ENCODE results near the gene RPS6KB2. TPM values are rescaled to one million over a fixed set of nuclear protein-coding genes. Genes with fewer than 3 reads are reported as not detected.
A peak's percentile ranks its signal among the peaks of the same experiment; 100 is the strongest.

The RPS6KB2 gene
- total RNA-seq, 2 donors from 2014 or later = 64.3 to 68.8 TPM

DNA sequence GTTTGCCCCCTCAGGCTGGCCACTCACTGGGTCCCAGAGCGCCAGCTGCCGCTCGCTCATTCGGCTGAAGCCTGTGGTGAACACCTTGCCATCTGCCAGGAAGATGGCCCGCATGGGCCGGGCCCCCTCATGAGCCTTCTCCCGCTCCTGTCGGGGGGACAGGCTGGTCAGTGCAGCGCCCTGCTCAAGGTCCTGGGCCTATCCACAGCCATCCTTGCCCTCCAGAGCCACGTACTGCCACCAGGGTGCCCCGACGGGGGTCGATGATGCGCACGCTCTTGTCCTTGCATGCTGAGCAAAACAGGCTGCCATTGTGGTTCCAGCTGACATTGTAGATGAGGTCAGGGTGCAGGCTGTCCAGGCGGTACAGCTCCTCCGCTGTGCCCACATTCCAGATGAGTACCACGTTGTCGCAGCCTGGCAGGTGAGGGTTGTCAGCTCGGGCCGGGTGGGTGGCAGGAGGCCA, 12.8 kb downstream of the RPS6KB2 start:
- DNase-seq (ENCODE audit: low spot score in 2 of 2) = no peak
- Mint-ChIP-seq H3K9me3 (no peaks in the 10 kb centered on the region), H3K36me3 (peaks cover 33 to 36% of the 10 kb centered on the region in 2 donors), H3K27ac (peak overlapping the region; percentile 68 to 90)
- no peak for ATAC-seq

DNA sequence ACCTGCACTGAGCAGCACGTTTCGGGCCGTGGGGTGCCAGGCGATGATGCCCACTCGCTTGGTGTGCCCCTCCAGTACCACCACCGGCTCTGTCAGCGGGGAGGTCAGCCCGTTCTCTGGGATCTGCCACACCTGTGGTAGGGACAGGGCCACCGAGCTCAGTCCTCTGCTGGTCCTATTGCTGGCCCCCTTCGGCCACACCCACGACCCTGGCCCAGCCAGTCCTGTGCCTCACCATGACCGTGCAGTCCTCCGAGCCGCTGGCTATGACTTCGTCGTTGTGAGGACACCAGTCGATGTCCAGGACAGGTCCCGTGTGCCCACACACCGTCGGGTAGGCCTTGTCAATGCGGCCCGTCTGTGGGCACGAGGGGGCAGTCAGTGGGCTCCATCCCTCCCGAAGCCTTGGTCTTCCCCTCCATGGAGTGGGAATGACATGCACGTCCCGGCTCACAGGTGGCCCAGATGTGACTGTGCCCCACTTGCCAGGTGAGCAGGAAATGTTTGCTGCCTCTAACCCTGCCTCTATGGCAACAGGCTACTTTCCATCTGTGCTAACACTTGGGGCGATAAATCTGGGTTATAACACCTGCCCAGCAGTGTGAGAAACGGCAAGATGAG, 13.5 kb downstream of the RPS6KB2 start:
- ATAC-seq (no peak), DNase-seq (ENCODE audit: low spot score in 2 of 2) (no peak)
- H3K27ac Mint-ChIP-seq = peak overlapping the region; percentile 65 to 90
- peaks cover 28 to 30% of the 10 kb centered on the region in 2 donors for H3K36me3 Mint-ChIP-seq
- H3K9me3 Mint-ChIP-seq = no peaks in the 10 kb centered on the region

DNA sequence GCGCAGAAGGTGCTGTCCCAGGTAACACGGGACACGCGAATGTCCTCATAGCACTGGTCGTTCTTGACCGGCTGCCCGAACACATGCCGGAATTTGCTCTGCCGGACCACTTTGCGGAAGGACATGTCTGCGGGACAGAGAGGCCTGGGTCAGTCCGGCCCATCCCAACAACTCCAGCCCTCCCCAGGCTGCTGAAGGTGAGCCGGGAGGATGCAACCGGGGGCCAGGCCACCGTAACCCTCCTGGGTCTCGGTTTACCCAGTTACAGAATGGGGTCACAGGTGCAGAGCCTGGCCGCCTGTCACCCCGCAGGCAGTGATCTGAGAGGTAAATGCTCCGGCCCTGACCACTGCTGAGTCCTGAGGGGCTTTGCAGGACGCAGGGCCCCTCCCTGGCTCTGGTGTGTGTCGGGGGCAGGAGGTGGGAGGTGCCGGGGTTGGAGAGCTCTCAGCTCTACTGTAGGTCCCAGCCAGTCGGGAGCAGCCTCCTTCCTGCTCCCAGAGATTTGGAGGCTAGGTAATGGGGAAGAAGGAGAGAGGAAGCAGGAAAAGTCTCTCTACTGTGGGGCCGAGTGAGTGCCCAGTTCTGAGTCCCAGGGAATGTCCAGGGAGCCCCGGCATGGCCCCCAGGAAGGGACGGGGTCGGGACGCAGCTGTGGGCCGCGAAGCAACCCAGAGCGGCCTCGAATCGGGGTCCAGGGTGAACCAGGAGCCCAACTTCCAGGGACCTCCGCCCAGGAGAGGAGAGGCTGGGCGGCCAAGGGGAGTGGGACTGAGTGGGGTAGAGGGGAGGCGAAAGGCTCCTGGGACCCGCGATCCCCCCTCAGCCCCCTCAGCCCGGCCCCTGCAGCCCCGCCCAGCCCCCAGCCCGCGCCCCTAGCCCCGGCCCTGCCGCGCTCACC, 14.5 kb downstream of the RPS6KB2 start:
- ATAC-seq (no peak), DNase-seq (ENCODE audit: low spot score in 2 of 2) (no peak)
- peak overlapping the region; percentile 65 to 90 for H3K27ac Mint-ChIP-seq
- H3K36me3 Mint-ChIP-seq = peaks cover 22 to 25% of the 10 kb centered on the region in 2 donors
- H3K9me3 Mint-ChIP-seq = no peaks in the 10 kb centered on the region

DNA sequence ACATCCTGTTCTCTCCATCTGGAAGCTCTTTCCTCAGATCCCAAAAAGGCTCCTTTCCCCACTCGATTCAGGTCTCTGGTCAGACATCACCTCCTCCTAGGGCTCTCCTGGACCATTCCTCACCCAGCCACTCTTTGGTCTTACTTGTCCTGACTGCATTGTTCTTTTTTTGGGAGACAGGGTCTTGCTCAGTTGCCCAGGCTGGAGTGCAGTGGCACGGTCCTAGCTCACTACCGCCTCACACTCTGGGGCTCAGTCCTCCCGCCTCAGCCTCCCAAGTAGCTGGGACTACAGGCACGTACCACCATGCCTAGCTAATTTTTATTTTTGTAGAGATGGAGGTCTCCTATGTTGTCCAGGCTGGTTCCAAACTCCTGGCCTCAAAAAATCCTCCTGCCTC, 17.2 kb downstream of the RPS6KB2 start:
- Mint-ChIP-seq H3K9me3 (no peaks in the 10 kb centered on the region), H3K27ac (peak overlapping the region in 1 of 2 donors; percentile 45), H3K36me3 (no peaks in the 10 kb centered on the region)
- DNase-seq (ENCODE audit: low spot score in 2 of 2) (no peak), ATAC-seq (no peak)

DNA sequence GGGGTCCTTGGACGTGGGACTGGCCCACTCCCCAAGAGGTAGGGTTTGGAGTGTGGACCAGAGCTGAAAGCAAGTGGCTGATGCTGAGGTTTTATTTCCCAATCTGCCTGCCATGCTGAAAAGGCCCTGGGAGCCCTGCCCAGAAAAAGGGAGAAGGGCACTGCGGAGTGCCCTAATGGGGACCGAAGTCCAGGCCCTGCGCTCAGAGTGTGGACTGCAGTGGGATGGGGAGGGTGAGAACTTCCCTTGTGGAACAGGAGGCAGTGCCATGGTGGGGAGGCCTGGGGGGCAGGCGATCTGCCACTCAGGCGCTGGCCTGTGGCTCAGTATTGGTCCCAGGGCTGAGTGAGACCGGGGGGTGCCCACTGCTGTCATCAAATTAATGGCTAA, 19.9 kb downstream of the RPS6KB2 start:
- DNase-seq (ENCODE audit: low spot score in 2 of 2) = no peak
- no peak for ATAC-seq
- Mint-ChIP-seq H3K27ac (no peak overlapping the region), H3K9me3 (no peaks in the 10 kb centered on the region), H3K36me3 (no peaks in the 10 kb centered on the region)

DNA sequence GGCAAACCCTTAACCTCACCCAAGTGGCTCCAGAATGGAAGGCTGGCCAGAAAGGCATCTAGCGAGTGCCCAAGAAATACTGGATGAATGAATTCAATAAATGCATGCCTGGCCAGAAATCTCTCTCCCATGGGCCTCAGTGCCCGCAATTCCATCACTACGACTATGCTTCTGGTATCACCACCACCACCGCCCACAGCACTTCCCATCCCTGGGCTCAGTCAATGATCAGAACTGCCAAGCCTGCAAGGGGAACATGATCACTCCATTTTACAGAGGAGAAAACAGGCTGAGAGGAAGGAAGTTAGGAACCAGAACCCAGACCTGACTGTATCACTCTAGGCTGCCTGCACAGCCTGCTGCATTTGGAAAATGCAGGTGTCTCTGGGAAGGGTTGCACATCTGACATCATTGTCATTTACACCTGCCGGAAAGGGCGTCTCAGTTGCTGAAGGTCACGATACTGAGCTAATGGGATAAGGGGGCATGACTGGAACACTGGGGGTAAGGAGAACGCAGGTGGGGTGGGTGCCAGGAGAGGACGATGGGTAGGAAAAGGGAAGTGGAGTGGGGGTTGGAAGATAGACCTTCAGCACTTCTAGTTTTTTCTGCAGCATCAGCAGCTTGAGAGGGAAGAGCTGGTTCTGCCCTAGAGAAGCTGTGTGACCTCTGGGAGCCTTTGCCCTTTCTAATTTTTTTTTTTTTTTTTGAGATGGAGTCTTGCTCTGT, 21.0 kb downstream of the RPS6KB2 start:
- H3K36me3 Mint-ChIP-seq = no peaks in the 10 kb centered on the region
- H3K9me3 Mint-ChIP-seq = no peaks in the 10 kb centered on the region
- no peak for DNase-seq (ENCODE audit: low spot score in 2 of 2)
- no peak overlapping the region for H3K27ac Mint-ChIP-seq
- ATAC-seq = no peak

DNA sequence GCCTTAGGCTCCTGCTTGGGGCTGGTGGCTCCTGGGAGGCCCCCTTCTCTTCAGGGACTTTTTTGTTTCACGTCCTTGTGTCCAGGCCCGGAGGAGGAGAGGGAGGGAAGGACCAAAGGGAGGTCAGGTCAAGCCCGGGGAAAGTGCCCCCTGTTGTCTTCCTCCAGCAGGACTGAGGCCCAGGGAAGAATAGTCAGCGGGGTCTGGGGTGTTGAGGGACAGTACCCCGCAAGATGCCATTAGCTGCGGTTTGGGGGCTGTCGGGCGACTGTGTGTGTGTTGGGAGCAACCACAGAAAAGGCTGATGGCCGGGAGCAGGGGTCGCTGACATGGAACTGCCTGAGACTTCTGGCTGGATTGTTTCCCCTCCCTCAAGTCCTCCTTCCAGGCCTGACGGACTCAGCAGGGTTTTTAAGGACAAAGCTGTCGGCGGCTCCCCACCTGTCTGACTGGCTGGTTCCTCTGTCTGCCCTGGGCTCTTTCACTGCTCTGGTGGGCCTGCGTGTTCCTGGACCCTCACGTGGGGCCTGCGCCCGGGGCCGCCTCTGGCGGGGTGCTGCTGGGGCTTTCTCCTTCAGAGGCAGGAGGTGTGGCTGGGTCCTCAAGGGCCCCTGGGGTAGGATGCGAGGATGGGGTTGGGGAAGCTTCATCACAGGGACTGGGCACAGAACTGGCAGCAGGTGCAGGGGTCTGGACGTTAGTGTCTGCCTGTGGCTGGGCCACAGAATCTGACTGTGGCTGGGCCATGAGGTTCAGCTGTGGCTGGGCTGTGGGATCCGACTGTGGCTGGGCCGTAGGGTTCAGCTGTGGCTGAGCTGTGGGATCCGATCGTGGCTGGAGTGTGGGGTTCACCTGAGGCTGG, 22.7 kb downstream of the RPS6KB2 start:
- Mint-ChIP-seq H3K9me3 (no peaks in the 10 kb centered on the region), H3K36me3 (no peaks in the 10 kb centered on the region), H3K27ac (peak overlapping the region; percentile 50 to 51)
- no peak for ATAC-seq
- no peak for DNase-seq (ENCODE audit: low spot score in 2 of 2)

DNA sequence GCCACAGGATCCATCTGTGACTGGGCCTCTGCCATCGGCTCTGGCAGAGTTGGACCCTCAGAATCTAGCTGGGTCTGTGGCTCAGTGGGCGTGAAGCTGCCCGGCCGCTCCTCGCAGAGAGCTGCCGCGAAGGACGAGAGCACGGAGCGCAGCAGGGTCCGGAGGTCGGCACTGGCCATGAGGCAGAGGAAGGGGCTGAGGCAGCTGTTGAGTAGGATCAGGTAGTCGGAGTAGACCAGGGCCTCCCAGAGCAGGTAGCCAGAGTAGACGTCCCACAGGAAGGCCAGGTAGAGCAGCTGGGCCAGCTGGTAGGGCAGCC, 23.3 kb downstream of the RPS6KB2 start:
- ATAC-seq (no peak), DNase-seq (ENCODE audit: low spot score in 2 of 2) (no peak)
- Mint-ChIP-seq H3K27ac (peak overlapping the region in 1 of 2 donors; percentile 52), H3K36me3 (no peaks in the 10 kb centered on the region), H3K9me3 (no peaks in the 10 kb centered on the region)

DNA sequence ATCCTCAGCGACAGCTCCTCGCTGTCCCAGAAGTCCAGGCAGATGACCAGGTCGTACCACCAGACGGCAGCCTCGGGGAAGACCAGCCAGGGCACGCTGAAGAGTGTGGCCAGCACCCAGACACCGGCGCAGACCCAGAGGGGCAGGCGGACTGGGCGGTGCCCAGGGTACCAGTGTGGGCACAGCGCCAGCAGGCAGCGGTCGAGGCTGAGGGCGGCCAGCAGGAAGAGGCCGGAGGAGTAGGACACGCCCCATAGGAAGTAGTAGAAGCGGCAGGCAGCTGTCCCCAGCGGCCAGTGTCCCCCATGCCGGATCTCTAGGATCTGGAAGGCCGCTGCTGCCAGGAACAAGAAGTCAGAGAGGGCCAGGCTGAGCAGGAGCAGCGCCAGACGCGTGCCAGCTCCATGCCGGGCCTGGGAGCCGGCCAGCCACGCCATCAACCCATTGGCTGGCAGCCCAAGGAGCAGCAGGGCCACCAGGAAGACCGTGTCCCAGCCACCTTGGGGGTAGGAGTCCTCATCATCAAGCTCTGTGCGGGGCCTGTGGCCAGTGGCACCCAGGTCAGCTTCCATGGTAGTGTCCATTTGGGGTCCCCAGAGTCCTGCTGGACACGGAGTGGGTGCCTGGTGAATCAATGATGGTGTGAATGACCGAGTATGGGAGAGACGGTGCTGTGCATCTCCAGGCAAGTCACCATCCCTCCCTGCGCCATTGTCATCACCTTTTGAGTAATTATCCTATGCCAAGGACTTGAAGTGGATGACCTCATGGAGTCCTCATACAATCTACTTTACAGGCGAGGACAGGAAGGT, 24.1 kb downstream of the RPS6KB2 start, which contains the start of gene GPR152:
Gene GPR152, minus strand, starts transcription at position 589 of the 812 bp plus-strand sequence. Its CDS starts 5 bp downstream, at position 584.
- ATAC-seq = no peak
- no peaks in the 10 kb centered on the region for H3K9me3 Mint-ChIP-seq
- no peaks in the 10 kb centered on the region for H3K36me3 Mint-ChIP-seq
- H3K27ac Mint-ChIP-seq = peak within 1 kb of the TSS; percentile 52 to 58
- no peak for DNase-seq (ENCODE audit: low spot score in 2 of 2)

DNA sequence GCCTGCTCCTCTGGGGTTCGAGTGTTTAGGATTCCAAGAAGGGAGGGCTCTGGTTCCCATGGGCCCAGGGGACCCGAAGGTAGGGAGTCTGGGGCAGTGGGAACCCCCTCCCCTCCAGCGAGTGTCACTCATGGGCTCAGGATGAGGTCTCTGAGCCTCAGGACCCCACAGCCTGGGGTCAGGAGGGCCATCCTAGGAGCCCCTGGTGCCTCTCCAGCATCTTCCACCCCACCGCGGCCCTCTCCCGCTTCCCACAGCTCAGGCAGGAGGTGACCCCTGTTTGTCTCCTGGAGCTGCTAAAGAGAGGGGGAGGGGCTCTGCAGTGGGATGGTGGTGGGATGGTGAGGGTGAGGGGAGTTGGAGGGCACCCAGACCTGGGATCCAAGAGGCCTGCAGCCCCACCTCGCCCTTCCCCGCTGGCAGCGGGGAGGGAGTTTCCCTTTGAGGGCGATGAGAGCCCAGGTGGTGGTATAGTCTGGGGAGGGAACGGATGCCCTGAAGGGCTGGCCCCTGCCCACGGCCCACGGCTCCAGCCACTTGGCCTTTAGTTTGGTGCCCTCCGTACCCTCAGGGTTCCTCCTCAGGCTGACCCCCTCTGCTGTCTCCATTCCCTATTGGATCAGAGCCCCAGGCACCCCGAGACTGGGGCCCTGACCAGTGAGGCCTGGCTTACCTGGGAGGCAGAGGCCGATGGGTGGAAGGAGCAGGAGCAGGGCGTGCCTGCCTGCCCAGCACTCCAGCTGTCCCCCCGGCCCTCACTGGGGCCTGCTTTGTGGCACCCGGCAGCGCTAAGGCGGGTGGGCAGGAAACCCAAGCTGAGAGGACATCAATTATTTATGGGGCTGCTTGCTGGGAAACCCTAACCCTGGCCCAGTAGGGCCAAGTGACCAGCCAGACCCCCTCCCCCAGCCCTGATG, 25.8 kb downstream of the RPS6KB2 start:
- DNase-seq (ENCODE audit: low spot score in 2 of 2) (no peak), ATAC-seq (no peak)
- Mint-ChIP-seq H3K36me3 (no peaks in the 10 kb centered on the region), H3K27ac (peak overlapping the region in 1 of 2 donors; percentile 74), H3K9me3 (no peaks in the 10 kb centered on the region)

DNA sequence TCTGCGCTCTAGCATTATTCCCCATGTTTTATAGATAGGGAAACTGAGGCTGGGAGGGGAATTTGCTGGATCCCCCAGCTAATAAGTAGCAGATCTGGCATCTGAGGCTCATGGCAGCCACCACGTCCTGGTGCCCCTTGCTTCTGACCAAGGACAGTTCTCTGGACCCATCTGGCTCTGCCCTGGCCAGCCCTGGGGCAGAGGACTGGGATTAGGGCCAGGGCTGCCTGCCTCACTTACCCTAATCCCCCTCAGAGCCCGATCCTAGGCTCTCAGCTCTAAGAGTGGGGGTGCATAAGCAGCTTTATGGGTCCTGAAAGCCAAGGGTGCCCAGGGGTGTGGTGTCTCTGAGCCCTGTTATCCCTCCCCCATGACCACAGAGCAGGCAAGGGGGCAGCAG, 26.8 kb downstream of the RPS6KB2 start, which contains the start of gene CABP4:
Gene CABP4, plus strand, starts transcription at position 301 of the 400 bp plus-strand sequence. Its CDS starts 70 bp downstream, at position 371.
- peak within 1 kb of the TSS; percentile 31 to 74 for H3K27ac Mint-ChIP-seq
- ATAC-seq (no peak), DNase-seq (ENCODE audit: low spot score in 2 of 2) (no peak)
- H3K9me3 Mint-ChIP-seq = no peaks in the 10 kb centered on the region
- no peaks in the 10 kb centered on the region for H3K36me3 Mint-ChIP-seq

DNA sequence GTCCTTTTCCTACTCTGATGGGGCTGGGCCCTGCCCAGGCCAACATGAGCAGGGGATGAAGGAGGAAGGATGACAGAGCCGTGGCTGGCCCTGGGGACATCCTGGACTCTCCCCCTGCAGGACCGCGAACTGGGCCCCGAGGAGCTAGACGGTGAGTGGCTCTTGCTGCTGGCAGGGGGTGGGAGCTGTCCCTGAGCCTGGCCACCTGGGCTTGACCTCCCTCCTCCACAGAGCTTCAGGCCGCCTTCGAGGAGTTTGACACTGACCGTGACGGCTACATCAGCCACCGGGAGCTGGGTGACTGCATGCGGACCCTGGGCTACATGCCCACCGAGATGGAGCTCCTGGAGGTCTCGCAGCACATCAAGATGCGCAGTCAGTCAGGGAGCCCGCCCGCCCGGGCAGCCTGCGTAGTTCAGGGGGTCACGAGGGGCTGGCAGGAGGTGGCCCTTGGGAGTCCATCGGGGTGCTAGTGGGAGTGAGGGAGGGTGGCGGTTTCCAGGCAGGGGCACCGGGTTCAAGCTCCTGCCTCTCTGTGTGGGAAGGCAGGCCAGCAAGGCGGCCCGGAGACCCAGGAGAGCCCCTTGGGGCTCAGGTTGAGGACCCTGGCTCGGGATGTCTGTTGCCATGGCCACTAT, 27.9 kb downstream of the RPS6KB2 start:
- no peak for ATAC-seq
- no peaks in the 10 kb centered on the region for H3K9me3 Mint-ChIP-seq
- DNase-seq (ENCODE audit: low spot score in 2 of 2) = no peak
- no peak overlapping the region for H3K27ac Mint-ChIP-seq
- no peaks in the 10 kb centered on the region for H3K36me3 Mint-ChIP-seq

DNA sequence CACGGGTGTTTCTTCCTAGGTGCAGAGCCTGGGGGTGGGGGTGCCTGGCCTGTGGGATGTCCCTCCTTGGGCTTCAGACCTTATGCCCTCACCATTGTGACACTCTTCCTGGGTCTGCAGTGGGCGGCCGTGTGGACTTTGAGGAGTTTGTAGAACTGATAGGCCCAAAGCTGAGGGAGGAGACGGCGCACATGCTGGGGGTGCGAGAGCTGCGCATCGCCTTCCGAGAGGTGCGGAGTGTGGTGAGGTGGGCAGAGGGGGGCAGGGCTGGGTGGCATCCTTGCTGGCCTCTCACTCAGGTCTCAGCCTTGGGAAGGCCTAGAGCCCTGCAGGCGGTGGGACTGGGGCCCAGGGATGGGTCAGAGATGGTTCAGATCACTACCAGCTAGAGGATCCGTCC, 29.2 kb downstream of the RPS6KB2 start:
- H3K36me3 Mint-ChIP-seq = no peaks in the 10 kb centered on the region
- peak overlapping the region in 1 of 2 donors; percentile 46 for H3K27ac Mint-ChIP-seq
- ATAC-seq (no peak), DNase-seq (ENCODE audit: low spot score in 2 of 2) (no peak)
- H3K9me3 Mint-ChIP-seq = no peaks in the 10 kb centered on the region

DNA sequence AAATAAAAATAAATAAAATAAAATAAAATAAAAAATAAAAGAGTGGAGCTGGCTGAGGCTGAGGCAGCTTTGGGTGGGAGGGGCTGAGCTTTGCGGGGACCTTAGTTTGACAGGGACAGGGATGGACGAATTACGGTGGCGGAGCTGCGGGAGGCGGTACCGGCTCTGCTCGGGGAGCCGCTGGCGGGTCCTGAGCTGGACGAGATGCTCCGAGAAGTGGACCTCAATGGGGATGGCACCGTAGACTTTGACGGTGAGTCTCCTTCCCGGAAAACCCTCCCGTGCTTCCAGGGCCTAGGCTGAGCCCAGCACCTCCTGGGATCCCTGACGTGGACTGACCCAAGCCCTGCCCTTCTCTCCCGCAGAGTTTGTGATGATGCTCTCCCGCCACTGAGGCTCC, 30.0 kb downstream of the RPS6KB2 start:
- Mint-ChIP-seq H3K9me3 (no peaks in the 10 kb centered on the region), H3K27ac (no peak overlapping the region), H3K36me3 (no peaks in the 10 kb centered on the region)
- ATAC-seq (no peak), DNase-seq (ENCODE audit: low spot score in 2 of 2) (no peak)

All from activated naive CD4-positive, alpha-beta T cell treated with anti-CD3 and anti-CD28 coated beads, Interleukin-2, amount 50 U/mL, for 72 hours (primary cell).